Measurements from ENCODE around the gene MBNL2. TPM values are rescaled to one million over a fixed set of nuclear protein-coding genes. Genes with fewer than 3 reads are reported as not detected.

Gene MBNL2
- total RNA-seq, 1 donor from 2014 or later, result 12.4 TPM

DNA sequence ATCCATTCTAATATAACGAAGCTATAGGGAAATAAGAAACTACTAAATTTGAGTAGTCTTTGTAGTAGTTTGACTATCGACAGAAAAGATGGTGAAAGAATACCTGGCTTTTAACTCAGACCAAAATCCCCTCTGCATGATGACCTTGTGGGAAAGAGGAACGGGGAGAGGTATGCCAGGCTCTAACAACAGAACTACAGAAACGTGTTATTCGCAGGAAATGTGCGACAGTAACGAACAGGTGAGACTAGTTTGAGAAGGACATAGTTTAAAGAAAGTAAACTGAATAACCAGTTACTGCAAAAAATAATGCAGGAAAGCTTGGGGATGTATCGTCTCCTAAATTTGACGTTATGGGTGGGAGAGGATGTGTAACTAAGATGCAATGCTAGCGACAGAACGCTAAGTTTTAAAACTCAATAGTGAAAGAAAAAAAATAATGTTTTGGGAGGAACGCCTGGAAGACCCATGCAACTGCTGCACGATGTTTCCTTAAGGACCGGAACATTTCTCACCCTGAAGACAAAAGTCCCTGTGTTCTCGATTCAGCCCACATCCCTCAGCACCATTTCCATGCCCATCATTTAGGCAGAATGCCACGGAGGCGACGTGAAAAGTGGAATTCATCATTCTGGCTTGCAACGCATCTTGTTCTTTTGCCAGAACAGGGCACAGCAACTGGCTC, 210.2 kb downstream of the MBNL2 start:
- Mint-ChIP-seq H3K36me3 (ENCODE audit: unreplicated experiment) (no peaks in the 10 kb centered on the region), H3K27ac (ENCODE audit: unreplicated experiment) (peak overlapping the region; percentile 98), H3K4me3 (ENCODE audit: unreplicated experiment) (peak overlapping the region; percentile 98), H3K4me1 (ENCODE audit: low read depth, unreplicated experiment) (peaks cover 20% of the 10 kb centered on the region), H3K27me3 (ENCODE audit: unreplicated experiment) (peaks cover 9% of the 10 kb centered on the region), H3K9me3 (ENCODE audit: unreplicated experiment) (peaks cover 15% of the 10 kb centered on the region)
- no peak for DNase-seq
- TF ChIP-seq CTCF (IDR thresholded peaks at IDR 0.05; ENCODE audit: partially characterized antibody, unreplicated experiment), result no peak

DNA sequence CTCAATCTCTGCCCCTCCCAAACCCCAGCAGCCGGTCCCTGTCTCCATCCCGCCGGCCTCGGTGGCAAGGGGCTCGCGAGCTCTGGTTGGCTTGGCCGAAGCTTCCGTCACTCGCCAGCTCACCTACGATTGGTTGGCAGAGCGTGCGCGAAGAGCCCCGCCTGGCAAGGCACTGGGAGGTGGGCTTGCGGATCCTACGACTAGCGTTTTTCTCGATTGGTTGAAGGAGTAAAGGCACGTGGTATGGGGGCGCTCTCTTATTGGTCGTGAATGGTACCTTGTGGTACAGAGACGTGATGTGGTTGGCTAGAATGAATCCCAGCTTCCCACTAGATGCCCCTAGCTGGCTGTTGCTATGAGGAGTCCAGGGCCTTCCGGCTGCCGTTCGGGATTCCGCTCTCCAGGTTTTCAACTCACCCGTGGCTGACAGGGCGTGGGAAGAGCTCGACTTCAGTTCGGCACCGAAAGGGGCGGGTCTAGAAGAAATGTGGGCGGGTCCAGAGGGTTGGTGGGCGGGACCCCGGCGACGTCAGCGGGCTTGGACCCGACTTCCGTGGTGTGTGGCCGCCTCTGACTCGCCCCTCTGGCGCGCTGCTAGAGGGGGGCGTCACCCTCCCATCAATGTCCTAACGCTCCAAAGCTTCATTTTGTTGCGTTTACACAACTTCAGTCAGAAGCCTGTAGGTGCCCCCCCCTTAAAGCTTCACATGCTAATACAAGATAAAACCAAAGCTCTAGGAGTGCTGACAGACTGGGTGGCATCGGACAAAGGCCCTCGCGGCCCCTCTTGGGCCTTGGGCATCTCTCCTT, 211.0 kb downstream of the MBNL2 start:
- no peak for TF ChIP-seq CTCF (IDR thresholded peaks at IDR 0.05; ENCODE audit: partially characterized antibody, unreplicated experiment)
- Mint-ChIP-seq H3K36me3 (ENCODE audit: unreplicated experiment) (no peaks in the 10 kb centered on the region), H3K9me3 (ENCODE audit: unreplicated experiment) (peaks cover 15% of the 10 kb centered on the region), H3K27ac (ENCODE audit: unreplicated experiment) (peak overlapping the region; percentile 98), H3K4me1 (ENCODE audit: low read depth, unreplicated experiment) (peaks cover 20% of the 10 kb centered on the region), H3K4me3 (ENCODE audit: unreplicated experiment) (peak overlapping the region; percentile 98), H3K27me3 (ENCODE audit: unreplicated experiment) (peaks cover 9% of the 10 kb centered on the region)
- peak; percentile 98 for DNase-seq

- peak; percentile 96 for DNase-seq
- peak within 1 kb of the TSS; percentile 95 for H3K27ac Mint-ChIP-seq (ENCODE audit: unreplicated experiment)
- no peak for TF ChIP-seq CTCF (IDR thresholded peaks at IDR 0.05; ENCODE audit: partially characterized antibody, unreplicated experiment)
- peaks cover 20% of the 10 kb centered on the region for H3K4me1 Mint-ChIP-seq (ENCODE audit: low read depth, unreplicated experiment)
- no peaks in the 10 kb centered on the region for H3K36me3 Mint-ChIP-seq (ENCODE audit: unreplicated experiment)
- peaks cover 9% of the 10 kb centered on the region for H3K27me3 Mint-ChIP-seq (ENCODE audit: unreplicated experiment)
- peak within 1 kb of the TSS; percentile 99 for H3K4me3 Mint-ChIP-seq (ENCODE audit: unreplicated experiment)
- peaks cover 15% of the 10 kb centered on the region for H3K9me3 Mint-ChIP-seq (ENCODE audit: unreplicated experiment)
Measured at GRCh38 chr13:97433727-97434396, 211.7 kb downstream of the MBNL2 start, which contains the start of gene RAP2A. Gene RAP2A, plus strand, starts transcription at chr13:97434169. Its CDS starts 302 bp downstream, at chr13:97434471.

DNA sequence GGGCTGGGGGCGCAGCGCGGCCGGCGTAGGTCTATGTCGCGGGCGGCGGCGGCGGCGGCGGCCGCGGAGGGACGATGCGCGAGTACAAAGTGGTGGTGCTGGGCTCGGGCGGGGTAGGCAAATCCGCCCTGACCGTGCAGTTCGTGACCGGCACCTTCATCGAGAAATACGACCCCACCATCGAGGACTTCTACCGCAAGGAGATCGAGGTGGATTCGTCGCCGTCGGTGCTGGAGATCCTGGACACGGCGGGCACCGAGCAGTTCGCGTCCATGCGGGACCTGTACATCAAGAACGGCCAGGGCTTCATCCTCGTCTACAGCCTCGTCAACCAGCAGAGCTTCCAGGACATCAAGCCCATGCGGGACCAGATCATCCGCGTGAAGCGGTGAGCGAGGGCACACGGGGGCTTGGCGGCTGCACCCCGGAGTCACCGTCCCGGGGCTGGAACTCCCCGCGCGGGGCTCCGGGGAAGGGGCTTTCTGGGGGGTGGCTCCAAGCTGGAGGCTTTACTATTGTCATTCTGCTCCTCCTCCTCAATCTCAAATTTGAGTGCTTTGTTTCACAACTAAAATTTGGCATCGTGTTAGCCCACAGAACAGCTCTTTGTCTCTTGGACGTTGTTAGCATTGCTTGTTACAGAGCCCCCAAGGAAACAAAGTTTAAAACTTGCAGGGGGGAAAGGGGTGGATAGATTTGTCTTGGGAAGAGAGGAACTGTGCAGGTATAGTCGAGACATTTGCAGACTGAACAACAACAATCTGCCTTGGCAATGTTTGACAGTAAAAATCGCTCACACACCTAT, 212.5 kb downstream of the MBNL2 start:
- Mint-ChIP-seq H3K36me3 (ENCODE audit: unreplicated experiment) (no peaks in the 10 kb centered on the region), H3K27ac (ENCODE audit: unreplicated experiment) (peak overlapping the region; percentile 95), H3K27me3 (ENCODE audit: unreplicated experiment) (peaks cover 9% of the 10 kb centered on the region), H3K4me1 (ENCODE audit: low read depth, unreplicated experiment) (peaks cover 18% of the 10 kb centered on the region), H3K9me3 (ENCODE audit: unreplicated experiment) (peaks cover 15% of the 10 kb centered on the region), H3K4me3 (ENCODE audit: unreplicated experiment) (peak overlapping the region; percentile 99)
- DNase-seq, result peak; percentile 56
- no peak for TF ChIP-seq CTCF (IDR thresholded peaks at IDR 0.05; ENCODE audit: partially characterized antibody, unreplicated experiment)
